ENCODE results near the gene COX6B2. TPM values are rescaled to one million over a fixed set of nuclear protein-coding genes. Genes with fewer than 3 reads are reported as not detected.

The COX6B2 gene
- 0.42 and 0.55 TPM in 2 replicates for total RNA-seq

GRCh38 chr19:55354698-55355212 is at the start of gene COX6B2:
COX6B2 (minus strand) TSS chr19:55354719; CDS start chr19:55354521, 198 bp downstream.

GRCh38 chr19:55385724-55386492 is 31.4 kb upstream of the COX6B2 start, which contains the start of gene RPL28:
RPL28 (plus strand) TSS chr19:55385932; CDS start chr19:55386358, 426 bp downstream.

GRCh38 chr19:55384131-55384919 is 29.8 kb upstream of the COX6B2 start, which contains the start of gene TMEM238:
TMEM238 (minus strand) TSS chr19:55384292; CDS start chr19:55384259, 33 bp downstream.

GRCh38 chr19:55376241-55376933 is 21.9 kb upstream of the COX6B2 start, which contains the start of gene TMEM190:
TMEM190 (plus strand) TSS chr19:55376826; CDS start chr19:55376854, 28 bp downstream.

GRCh38 chr19:55370305-55370988 is 15.9 kb upstream of the COX6B2 start, which contains the start of gene IL11:
IL11 (minus strand) TSS chr19:55370463; CDS start chr19:55370310, 153 bp downstream.

DNA sequence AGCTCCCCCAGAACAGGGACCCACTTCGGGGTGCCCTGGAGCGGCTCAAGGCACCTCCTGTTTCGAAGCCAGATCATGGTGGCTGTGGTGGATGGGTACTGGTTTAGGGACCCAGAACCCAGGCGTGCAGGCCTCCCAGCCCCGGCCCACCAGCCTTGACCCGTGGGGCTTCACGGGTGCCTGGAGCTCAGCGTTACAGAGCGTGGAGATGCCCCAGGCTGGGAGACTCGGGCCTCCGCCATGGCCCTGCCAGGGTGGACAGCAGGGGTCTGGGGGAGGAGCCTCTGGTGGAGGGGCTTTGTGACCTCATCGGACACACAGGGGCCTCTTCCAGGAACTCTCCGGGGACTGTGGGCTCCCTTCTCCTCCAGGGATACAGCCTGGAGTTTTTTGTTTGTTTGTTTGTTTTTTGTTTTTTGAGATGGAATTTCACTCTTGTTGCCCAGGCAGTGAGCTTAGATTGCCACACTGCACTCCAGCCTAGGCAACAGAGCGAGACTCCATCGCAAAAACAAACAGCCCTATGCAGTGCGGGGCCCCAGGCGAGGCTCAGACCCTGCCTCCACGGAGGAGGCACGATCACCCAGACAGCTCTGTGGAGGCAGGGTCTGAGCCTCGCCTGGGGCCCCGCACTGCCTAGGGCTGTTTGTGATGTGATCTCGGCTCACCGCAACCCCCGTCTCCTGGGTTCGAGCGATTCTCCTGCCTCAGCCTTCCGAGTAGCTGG is 8.6 kb upstream of the COX6B2 start, which contains the start of gene GARIN5B:
Gene GARIN5B (minus strand): TSS at position 271 of the 727 bp plus-strand sequence. CDS start 194 bp downstream, at position 77.

GRCh38 chr19:55339105-55339888 is 15.2 kb downstream of the COX6B2 start, which contains the start of gene KMT5C:
KMT5C (plus strand) TSS chr19:55339876; CDS start chr19:55341937, 2,061 bp downstream.

DNA sequence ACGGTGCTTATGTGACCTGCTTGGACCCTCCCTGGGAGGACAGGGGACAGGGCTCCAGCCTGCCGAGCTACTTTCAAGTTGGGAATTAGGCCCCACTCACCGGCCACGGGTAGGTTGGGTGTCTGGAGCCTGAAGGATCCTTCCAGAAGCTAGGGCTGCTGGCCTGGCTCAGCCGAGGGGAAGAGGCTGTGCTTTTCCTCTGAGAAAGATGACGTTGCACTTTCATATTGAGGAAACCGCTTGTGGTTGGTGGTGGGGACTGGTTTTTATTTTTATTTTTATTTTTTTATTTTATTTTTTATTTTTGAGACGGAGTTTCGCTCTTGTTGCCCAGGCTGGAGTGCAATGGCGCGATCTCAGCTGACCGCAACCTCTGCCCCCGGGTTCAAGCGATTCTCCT is 29.3 kb downstream of the COX6B2 start, which contains the start of gene TMEM150B:
Gene TMEM150B (minus strand): TSS at position 170 of the 400 bp plus-strand sequence. CDS start 4,305 bp downstream, outside the sequence.

Other genes with a start within 250 kb of the COX6B2 start
- gene PPP1R12C, start 237.1 kb downstream of the COX6B2 start, total RNA-seq = 26.6 and 38.4 TPM in 2 replicates
- 44.4 and 145 TPM in 2 replicates for gene TNNT1, start 205.5 kb downstream of the COX6B2 start, total RNA-seq
- 2.6 and 4.0 TPM in 2 replicates for gene TNNI3, start 197.0 kb downstream of the COX6B2 start, total RNA-seq
- gene DNAAF3, start 188.1 kb downstream of the COX6B2 start, total RNA-seq = 0.23 and 1.3 TPM in 2 replicates
- 0.04 and 2.2 TPM in 2 replicates for gene SYT5, start 174.4 kb downstream of the COX6B2 start, total RNA-seq
- gene PTPRH, start 145.2 kb downstream of the COX6B2 start, total RNA-seq = 0.08 and 0.57 TPM in 2 replicates
- gene TMEM86B, start 126.0 kb downstream of the COX6B2 start, total RNA-seq = 0.95 and 1.6 TPM in 2 replicates
- 33.8 and 38.8 TPM in 2 replicates for gene PPP6R1, start 95.7 kb downstream of the COX6B2 start, total RNA-seq
- 41.6 and 79.3 TPM in 2 replicates for gene HSPBP1, start 74.6 kb downstream of the COX6B2 start, total RNA-seq
- gene BRSK1, start 70.7 kb downstream of the COX6B2 start, total RNA-seq = 1.7 and 2.3 TPM in 2 replicates
- gene TMEM150B, start 29.4 kb downstream of the COX6B2 start, total RNA-seq = not detected in 2 replicates
- 6.9 and 11.9 TPM in 2 replicates for gene KMT5C, start 14.8 kb downstream of the COX6B2 start, total RNA-seq
- not detected in 2 replicates for gene GARIN5B, start 8.5 kb upstream of the COX6B2 start, total RNA-seq
- 2.9 and 7.0 TPM in 2 replicates for gene IL11, start 15.7 kb upstream of the COX6B2 start, total RNA-seq
- not detected in 2 replicates for gene TMEM190, start 22.1 kb upstream of the COX6B2 start, total RNA-seq
- gene TMEM238, start 29.6 kb upstream of the COX6B2 start, total RNA-seq = 11.9 and 16.4 TPM in 2 replicates
- gene RPL28, start 31.2 kb upstream of the COX6B2 start, total RNA-seq = 297 and 300 TPM in 2 replicates
- 107 and 271 TPM in 2 replicates for gene UBE2S, start 53.1 kb upstream of the COX6B2 start, total RNA-seq
- gene SHISA7, start 88.6 kb upstream of the COX6B2 start, total RNA-seq = not detected in 2 replicates
- gene ISOC2, start 106.9 kb upstream of the COX6B2 start, total RNA-seq = 132 and 147 TPM in 2 replicates
- not detected in 2 replicates for gene C19orf85, start 110.0 kb upstream of the COX6B2 start, total RNA-seq
- gene ZNF628, start 121.9 kb upstream of the COX6B2 start, total RNA-seq = 8.6 and 15.3 TPM in 2 replicates
- gene NAT14, start 130.5 kb upstream of the COX6B2 start, total RNA-seq = 12.7 and 16.3 TPM in 2 replicates
- gene SSC5D, start 133.7 kb upstream of the COX6B2 start, total RNA-seq = 0.31 TPM in 1 of 2 replicates, not detected in the other
- gene SBK2, start 182.4 kb upstream of the COX6B2 start, total RNA-seq = not detected in 2 replicates
- gene SBK3, start 190.8 kb upstream of the COX6B2 start, total RNA-seq = not detected in 2 replicates
- 4.7 and 6.6 TPM in 2 replicates for gene ZNF579, start 226.1 kb upstream of the COX6B2 start, total RNA-seq
- gene FIZ1, start 244.8 kb upstream of the COX6B2 start, total RNA-seq = 6.9 and 7.9 TPM in 2 replicates
- 20.2 and 24.9 TPM in 2 replicates for gene ZNF524, start 245.6 kb upstream of the COX6B2 start, total RNA-seq